HL-60 (cell line): Measurements from ENCODE around the gene LDAH.

Experiments used
- GABPA ChIP-seq: IDR thresholded peaks from 2 replicates; pipeline ENCODE4 v1.6.1; 2012; ENCODE audit warnings: low read depth
- POLR2AphosphoS5 ChIP-seq: IDR thresholded peaks from 2 replicates; pipeline ENCODE4 v1.6.1; 2012; ENCODE audit warnings: low read depth
- SPI1 ChIP-seq: IDR thresholded peaks from 2 replicates; pipeline ENCODE4 v1.6.1; 2012; ENCODE audit warnings: low read depth, mild to moderate bottlenecking, borderline replicate concordance
- TF ChIP-seq, protein P1 (sequence below): IDR thresholded peaks from one replicate; pipeline ENCODE4 v1.5.1; 2011; ENCODE audit warnings: low read length, control low read depth, inconsistent platforms; ENCODE audit not compliant: insufficient read depth
- TF ChIP-seq, protein P2 (sequence below): IDR thresholded peaks from 2 replicates; pipeline ENCODE4 v1.6.1; 2012; ENCODE audit warnings: low read depth; ENCODE audit not compliant: insufficient replicate concordance

DNA sequence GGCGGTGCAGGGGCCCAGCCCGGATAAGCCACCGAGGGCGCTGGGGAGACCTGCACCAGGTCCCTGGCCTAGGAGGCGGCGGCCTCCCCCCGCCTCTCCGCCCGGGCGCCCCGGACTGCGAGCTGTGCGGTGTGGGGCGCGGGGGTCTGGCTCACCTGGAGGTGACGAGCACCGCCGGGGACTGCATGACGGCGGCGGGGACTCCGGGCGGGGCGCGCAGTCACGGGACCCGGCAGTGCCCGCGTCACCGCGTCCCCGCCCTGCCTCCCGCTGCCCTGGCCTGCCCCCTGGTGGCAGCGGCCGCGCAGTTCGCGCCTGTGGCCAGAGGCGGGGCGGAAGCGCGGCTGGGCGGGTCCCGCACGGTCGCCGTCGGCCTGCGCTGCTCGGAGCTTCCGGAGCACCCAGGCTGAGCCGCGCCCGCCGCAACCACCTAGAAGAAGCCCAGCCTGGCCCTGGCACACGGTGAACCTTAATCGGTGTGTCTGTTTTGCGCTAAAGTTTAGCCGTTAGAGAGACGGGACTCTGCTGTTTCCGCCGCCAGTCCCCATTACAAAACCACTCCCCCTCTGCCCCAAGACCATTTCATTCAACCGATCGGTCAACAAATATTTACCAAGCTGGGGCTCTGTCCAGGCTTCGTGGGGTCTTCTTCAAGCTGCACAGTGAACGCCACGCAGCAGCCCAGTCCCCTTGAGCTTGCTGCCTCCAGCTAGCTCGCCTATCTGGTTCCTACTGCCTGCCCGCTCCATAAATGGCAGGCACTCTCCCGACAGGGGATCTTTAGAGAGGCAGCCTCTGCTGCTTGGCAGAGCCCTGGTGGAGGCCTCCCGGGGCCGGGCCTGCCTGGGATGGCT, 171.8 kb downstream of the LDAH start, which contains the start of gene HS1BP3:
- TF ChIP-seq, protein P1, sequence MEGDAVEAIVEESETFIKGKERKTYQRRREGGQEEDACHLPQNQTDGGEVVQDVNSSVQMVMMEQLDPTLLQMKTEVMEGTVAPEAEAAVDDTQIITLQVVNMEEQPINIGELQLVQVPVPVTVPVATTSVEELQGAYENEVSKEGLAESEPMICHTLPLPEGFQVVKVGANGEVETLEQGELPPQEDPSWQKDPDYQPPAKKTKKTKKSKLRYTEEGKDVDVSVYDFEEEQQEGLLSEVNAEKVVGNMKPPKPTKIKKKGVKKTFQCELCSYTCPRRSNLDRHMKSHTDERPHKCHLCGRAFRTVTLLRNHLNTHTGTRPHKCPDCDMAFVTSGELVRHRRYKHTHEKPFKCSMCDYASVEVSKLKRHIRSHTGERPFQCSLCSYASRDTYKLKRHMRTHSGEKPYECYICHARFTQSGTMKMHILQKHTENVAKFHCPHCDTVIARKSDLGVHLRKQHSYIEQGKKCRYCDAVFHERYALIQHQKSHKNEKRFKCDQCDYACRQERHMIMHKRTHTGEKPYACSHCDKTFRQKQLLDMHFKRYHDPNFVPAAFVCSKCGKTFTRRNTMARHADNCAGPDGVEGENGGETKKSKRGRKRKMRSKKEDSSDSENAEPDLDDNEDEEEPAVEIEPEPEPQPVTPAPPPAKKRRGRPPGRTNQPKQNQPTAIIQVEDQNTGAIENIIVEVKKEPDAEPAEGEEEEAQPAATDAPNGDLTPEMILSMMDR, result peak; percentile 31
- TF ChIP-seq, protein P2, sequence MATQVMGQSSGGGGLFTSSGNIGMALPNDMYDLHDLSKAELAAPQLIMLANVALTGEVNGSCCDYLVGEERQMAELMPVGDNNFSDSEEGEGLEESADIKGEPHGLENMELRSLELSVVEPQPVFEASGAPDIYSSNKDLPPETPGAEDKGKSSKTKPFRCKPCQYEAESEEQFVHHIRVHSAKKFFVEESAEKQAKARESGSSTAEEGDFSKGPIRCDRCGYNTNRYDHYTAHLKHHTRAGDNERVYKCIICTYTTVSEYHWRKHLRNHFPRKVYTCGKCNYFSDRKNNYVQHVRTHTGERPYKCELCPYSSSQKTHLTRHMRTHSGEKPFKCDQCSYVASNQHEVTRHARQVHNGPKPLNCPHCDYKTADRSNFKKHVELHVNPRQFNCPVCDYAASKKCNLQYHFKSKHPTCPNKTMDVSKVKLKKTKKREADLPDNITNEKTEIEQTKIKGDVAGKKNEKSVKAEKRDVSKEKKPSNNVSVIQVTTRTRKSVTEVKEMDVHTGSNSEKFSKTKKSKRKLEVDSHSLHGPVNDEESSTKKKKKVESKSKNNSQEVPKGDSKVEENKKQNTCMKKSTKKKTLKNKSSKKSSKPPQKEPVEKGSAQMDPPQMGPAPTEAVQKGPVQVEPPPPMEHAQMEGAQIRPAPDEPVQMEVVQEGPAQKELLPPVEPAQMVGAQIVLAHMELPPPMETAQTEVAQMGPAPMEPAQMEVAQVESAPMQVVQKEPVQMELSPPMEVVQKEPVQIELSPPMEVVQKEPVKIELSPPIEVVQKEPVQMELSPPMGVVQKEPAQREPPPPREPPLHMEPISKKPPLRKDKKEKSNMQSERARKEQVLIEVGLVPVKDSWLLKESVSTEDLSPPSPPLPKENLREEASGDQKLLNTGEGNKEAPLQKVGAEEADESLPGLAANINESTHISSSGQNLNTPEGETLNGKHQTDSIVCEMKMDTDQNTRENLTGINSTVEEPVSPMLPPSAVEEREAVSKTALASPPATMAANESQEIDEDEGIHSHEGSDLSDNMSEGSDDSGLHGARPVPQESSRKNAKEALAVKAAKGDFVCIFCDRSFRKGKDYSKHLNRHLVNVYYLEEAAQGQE, result no peak
- TF ChIP-seq POLR2AphosphoS5 (peak; percentile 77), GABPA (0 out of 2 replicates have a peak, but pooled peaks have one; percentile 16), SPI1 (no peak; the same call in 1 of the 2 replicates)
